Subcutaneous abdominal adipose tissue (tissue), 5 donors: ENCODE results near the gene ARHGEF1.
A peak's percentile ranks its signal among the peaks of the same experiment; 100 is the strongest.

Experiments used
- H3K27ac ChIP-seq: one replicate; pipeline ENCODE4 v1.7.0; 2013; ENCODE audit warnings: low read depth, mild to moderate bottlenecking, inconsistent platforms, low read length, moderate library complexity
- H3K27me3 ChIP-seq, 5 donors: one replicate each; pipeline ENCODE4 v1.7.0; 2013; ENCODE audit warnings: low read length in 5 of 5, inconsistent platforms in 1 of 5; ENCODE audit not compliant: control insufficient read depth in 5 of 5, insufficient read depth in 4 of 5
- H3K36me3 ChIP-seq, 5 donors: one replicate each; pipeline ENCODE4 v1.7.0; 2013; ENCODE audit warnings: low read length in 5 of 5; ENCODE audit not compliant: control insufficient read depth in 5 of 5, insufficient read depth in 5 of 5
- H3K4me1 ChIP-seq, 5 donors: one replicate each; pipeline ENCODE4 v1.7.0; 2013; ENCODE audit warnings: low read length in 5 of 5, mild to moderate bottlenecking in 3 of 5, moderate library complexity in 1 of 5; ENCODE audit not compliant: control insufficient read depth in 5 of 5, insufficient read depth in 5 of 5
- H3K4me3 ChIP-seq, 5 donors: one replicate each; pipeline ENCODE4 v1.7.0; 2013; ENCODE audit warnings: low read length in 5 of 5, low read depth in 1 of 5
- H3K9ac ChIP-seq, 5 donors: one replicate each; pipeline ENCODE4 v1.7.0; 2013; ENCODE audit warnings: low read length in 5 of 5, mild to moderate bottlenecking in 4 of 5, moderate library complexity in 3 of 5
- H3K9me3 ChIP-seq, 5 donors: one replicate each; pipeline ENCODE4 v1.7.0; 2013; ENCODE audit warnings: low read length in 5 of 5; ENCODE audit not compliant: control insufficient read depth in 5 of 5
- donor health status: healthy.
- donor health status: healthy.
- donor health status: healthy.
- donor health status: healthy.
- donor health status: healthy.

Gene ARHGEF1

GRCh38 chr19:41951686-41952172, 68.7 kb downstream of the ARHGEF1 start:
- H3K4me1 ChIP-seq: peaks cover 0 to 7% (median 0%) of the 10 kb centered on the region in 5 donors
- H3K9me3 ChIP-seq: no peaks in the 10 kb centered on the region
- H3K36me3 ChIP-seq: peaks cover 0 to 17% (median 9%) of the 10 kb centered on the region in 5 donors
- peak overlapping the region in 1 of 5 donors; percentile 23 for H3K9ac ChIP-seq
- H3K4me3 ChIP-seq: no peak overlapping the region
- H3K27ac ChIP-seq: no peak overlapping the region
- no peaks in the 10 kb centered on the region for H3K27me3 ChIP-seq

GRCh38 chr19:41955521-41955920, 72.5 kb downstream of the ARHGEF1 start:
- H3K9me3 ChIP-seq: no peaks in the 10 kb centered on the region
- H3K36me3 ChIP-seq: peaks cover 0 to 24% (median 11%) of the 10 kb centered on the region in 5 donors
- no peak overlapping the region for H3K27ac ChIP-seq
- H3K9ac ChIP-seq: no peak overlapping the region
- no peaks in the 10 kb centered on the region for H3K27me3 ChIP-seq
- peaks cover 4 to 36% (median 24%) of the 10 kb centered on the region in 5 donors for H3K4me1 ChIP-seq
- H3K4me3 ChIP-seq: no peak overlapping the region

- no peaks in the 10 kb centered on the region for H3K9me3 ChIP-seq
- no peak overlapping the region for H3K4me3 ChIP-seq
- peaks cover 4 to 33% (median 24%) of the 10 kb centered on the region in 5 donors for H3K4me1 ChIP-seq
- no peak overlapping the region for H3K27ac ChIP-seq
- no peaks in the 10 kb centered on the region for H3K27me3 ChIP-seq
- H3K9ac ChIP-seq: no peak overlapping the region
- peaks cover 0 to 24% (median 11%) of the 10 kb centered on the region in 5 donors for H3K36me3 ChIP-seq
These were observed 73.6 kb downstream of the ARHGEF1 start for GRCh38 chr19:41956621-41957020.
